NCI-H82 treated with DMSO at 0.1 percent for 48 hours (cell line): Measurements from ENCODE around the gene TCF15.
A peak's percentile ranks its signal among the peaks of the same experiment; 100 is the strongest.

Source experiments
- DNase-seq: peaks from one replicate; lab custom pipeline; 2025; ENCODE audit not compliant: unreplicated experiment; lab: John Stamatoyannopoulos, UW

Gene TCF15

GRCh38 chr20:556984-557383 is 53.1 kb downstream of the TCF15 start:
- DNase-seq, result no peak

- peak; percentile 82 for DNase-seq
These were observed 54.1 kb downstream of the TCF15 start for GRCh38 chr20:555976-556385.
